Small intestine (tissue), 7 donors: ENCODE data around the gene TERT. TPM values are rescaled to one million over a fixed set of nuclear protein-coding genes. Genes with fewer than 3 reads are reported as not detected.
"Not testable (repeated sequence)": the region's sequence is repeated elsewhere in the genome, so short reads cannot be mapped to it uniquely, and the experiment has no call there.

Source experiments
- DNase-seq, 2 donors: peaks; one replicate each; pipeline versions ENCODE4 v3.0.0 to v3.0.0-alpha.2; 2013
- FAIRE-seq: peaks from 2 replicates; lab custom pipeline; 2012; peaks lifted over from hg19 to GRCh38; lab: Jason Lieb, UNC
- H3K27ac ChIP-seq, 3 donors: one replicate each; pipeline ENCODE4 v1.5.1; 2013; ENCODE audit warnings: low read length in 2 of 3, mild to moderate bottlenecking in 2 of 3, control low read depth in 1 of 3, inconsistent platforms in 1 of 3, low read depth in 1 of 3, moderate library complexity in 1 of 3
- H3K27me3 ChIP-seq, 3 donors: one replicate each; pipeline ENCODE4 v1.6.1; 2013; ENCODE audit warnings: low read length in 3 of 3, inconsistent platforms in 1 of 3; ENCODE audit not compliant: control insufficient read depth in 3 of 3, insufficient read depth in 3 of 3
- H3K36me3 ChIP-seq, 3 donors: one replicate each; pipeline ENCODE4 v1.6.1; 2013; ENCODE audit warnings: low read length in 3 of 3, inconsistent platforms in 1 of 3, low read depth in 1 of 3, mild to moderate bottlenecking in 1 of 3, moderate library complexity in 1 of 3; ENCODE audit not compliant: control insufficient read depth in 3 of 3, insufficient read depth in 2 of 3
- H3K4me1 ChIP-seq, 3 donors: one replicate each; pipeline ENCODE4 v1.6.1; 2013; ENCODE audit warnings: low read length in 2 of 3, inconsistent platforms in 1 of 3, low read depth in 1 of 3, mild to moderate bottlenecking in 1 of 3, moderate library complexity in 1 of 3; ENCODE audit not compliant: control insufficient read depth in 3 of 3, insufficient read depth in 2 of 3
- H3K4me3 ChIP-seq, 3 donors: one replicate each; pipeline ENCODE4 v1.5.1; 2013; ENCODE audit warnings: low read length in 3 of 3, control low read depth in 1 of 3, inconsistent platforms in 1 of 3, low read depth in 1 of 3, mild to moderate bottlenecking in 1 of 3, moderate library complexity in 1 of 3
- H3K9me3 ChIP-seq, 2 donors: one replicate each; pipeline ENCODE4 v1.6.1; 2013; ENCODE audit warnings: low read depth in 1 of 2, low read length in 1 of 2; ENCODE audit not compliant: control insufficient read depth in 2 of 2, insufficient read depth in 1 of 2
- WGBS, 3 donors: extraction: QIAGEN DNeasy Blood & Tissue Kit; methylation state at CpG; one replicate each; pipeline ENCODE4 v1.1.7; 2013; 5-methylcytosine and 5-hydroxymethylcytosine counted together
- polyA plus RNA-seq, 4 donors: library from polyadenylated mRNA; stranded (reverse) in 3 of 4; unstranded in 1 of 4; fragments of 200-250 nt in 3 of 4; fragments of 120-200 nt in 1 of 4; gene quantifications; one replicate each; pipeline versions ENCODE4 v1.2.1 to v1.2.3, GENCODE V29; 2013
- donor health status: healthy with polysubstance abuse.
- donor health status: control.
- donor health status: control.
- donor health status: Bipolar disorder and iron deficiency.
- donor health status: healthy.

Gene TERT
- polyA plus RNA-seq, 4 donors = 0.54 to 4.2 (median 1.4) TPM; not detected in 1

DNA sequence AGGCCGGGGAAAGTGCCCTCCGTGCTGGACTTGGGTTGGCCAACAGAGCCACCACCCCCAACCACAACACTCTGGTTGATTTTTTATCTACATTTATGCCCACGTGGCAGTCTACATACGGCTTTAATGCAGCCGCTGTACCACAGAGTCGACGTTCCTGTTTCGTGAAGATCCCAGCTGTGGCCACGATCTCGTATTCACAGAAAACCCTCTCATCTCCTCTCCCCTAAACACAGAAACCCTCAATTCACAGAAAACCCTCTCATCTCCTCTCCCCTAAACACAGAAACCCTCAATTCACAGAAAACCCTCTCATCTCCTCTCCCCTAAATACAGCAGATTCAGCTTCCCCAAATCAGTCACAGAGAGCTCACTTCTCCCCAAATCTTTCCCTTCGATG, 65.8 kb downstream of the TERT start:
- H3K4me1 ChIP-seq, FAIRE-seq, H3K4me3 ChIP-seq, H3K27ac ChIP-seq, H3K27me3 ChIP-seq, H3K9me3 ChIP-seq, DNase-seq: not testable (repeated sequence)
- H3K36me3 ChIP-seq = peaks cover 0 to 13% (median 0%) of the 10 kb centered on the region in 3 donors
- WGBS, 3 donors = 76 to 86% (median 79%) methylated on average over 11 of the region's 11 CpGs

- WGBS, 3 donors = 64 to 85% (median 83%) methylated on average over 15 of the region's 15 CpGs
- no peak overlapping the region for H3K27ac ChIP-seq
- H3K27me3 ChIP-seq = peaks cover 0 to 4% (median 0%) of the 10 kb centered on the region in 3 donors
- peaks cover 0 to 22% (median 3%) of the 10 kb centered on the region in 3 donors for H3K36me3 ChIP-seq
- FAIRE-seq (no peak), DNase-seq (no peak)
- H3K4me3 ChIP-seq = no peak overlapping the region
- no peaks in the 10 kb centered on the region for H3K4me1 ChIP-seq
- H3K9me3 ChIP-seq = no peaks in the 10 kb centered on the region
Measured at GRCh38 chr5:1228120-1228519, 66.7 kb downstream of the TERT start.

- Histone ChIP-seq H3K4me1 (no peaks in the 10 kb centered on the region), H3K36me3 (peaks cover 0 to 26% (median 5%) of the 10 kb centered on the region in 3 donors), H3K4me3 (no peak overlapping the region), H3K27ac (no peak overlapping the region), H3K27me3 (peaks cover 0 to 4% (median 0%) of the 10 kb centered on the region in 3 donors), H3K9me3 (no peaks in the 10 kb centered on the region)
- 49 to 73% (median 61%) methylated on average over 14 of the region's 14 CpGs for WGBS, 3 donors
- FAIRE-seq (no peak), DNase-seq (no peak)
Measured at GRCh38 chr5:1227667-1228066, 67.2 kb downstream of the TERT start.

- no peak overlapping the region for H3K4me3 ChIP-seq
- no peaks in the 10 kb centered on the region for H3K4me1 ChIP-seq
- H3K9me3 ChIP-seq = no peaks in the 10 kb centered on the region
- H3K27me3 ChIP-seq = peaks cover 0 to 4% (median 0%) of the 10 kb centered on the region in 3 donors
- DNase-seq = no peak
- H3K27ac ChIP-seq = no peak overlapping the region
- no peak for FAIRE-seq
- WGBS, 3 donors = 85 to 93% (median 85%) methylated on average over 22 to 50 of the region's 50 CpGs
- H3K36me3 ChIP-seq = peaks cover 0 to 30% (median 5%) of the 10 kb centered on the region in 3 donors
Measured at GRCh38 chr5:1226839-1227581, 67.9 kb downstream of the TERT start.

GRCh38 chr5:1226231-1226630, 68.6 kb downstream of the TERT start:
- no peak overlapping the region for H3K27ac ChIP-seq
- peaks cover 0 to 37% (median 7%) of the 10 kb centered on the region in 3 donors for H3K36me3 ChIP-seq
- H3K9me3 ChIP-seq = no peaks in the 10 kb centered on the region
- H3K4me1 ChIP-seq = no peaks in the 10 kb centered on the region
- no peak for DNase-seq
- WGBS, 3 donors = 79 to 87% (median 83%) methylated on average over 12 of the region's 12 CpGs
- H3K4me3 ChIP-seq = no peak overlapping the region
- peaks cover 0 to 4% (median 0%) of the 10 kb centered on the region in 3 donors for H3K27me3 ChIP-seq
- no peak for FAIRE-seq

- peaks cover 0 to 4% (median 0%) of the 10 kb centered on the region in 3 donors for H3K27me3 ChIP-seq
- H3K36me3 ChIP-seq = peaks cover 0 to 49% (median 9%) of the 10 kb centered on the region in 3 donors
- no peaks in the 10 kb centered on the region for H3K9me3 ChIP-seq
- no peak within 1 kb of the TSS for H3K4me3 ChIP-seq
- WGBS, 3 donors = 70 to 78% (median 76%) methylated on average over 11 of the region's 11 CpGs
- FAIRE-seq (no peak), DNase-seq (no peak)
- H3K4me1 ChIP-seq = no peaks in the 10 kb centered on the region
- H3K27ac ChIP-seq = no peak within 1 kb of the TSS
Measured at GRCh38 chr5:1225081-1225480, 69.8 kb downstream of the TERT start, which contains the start of gene SLC6A18. SLC6A18 (plus strand) TSS chr5:1225381; CDS start chr5:1225478, 97 bp downstream.

DNA sequence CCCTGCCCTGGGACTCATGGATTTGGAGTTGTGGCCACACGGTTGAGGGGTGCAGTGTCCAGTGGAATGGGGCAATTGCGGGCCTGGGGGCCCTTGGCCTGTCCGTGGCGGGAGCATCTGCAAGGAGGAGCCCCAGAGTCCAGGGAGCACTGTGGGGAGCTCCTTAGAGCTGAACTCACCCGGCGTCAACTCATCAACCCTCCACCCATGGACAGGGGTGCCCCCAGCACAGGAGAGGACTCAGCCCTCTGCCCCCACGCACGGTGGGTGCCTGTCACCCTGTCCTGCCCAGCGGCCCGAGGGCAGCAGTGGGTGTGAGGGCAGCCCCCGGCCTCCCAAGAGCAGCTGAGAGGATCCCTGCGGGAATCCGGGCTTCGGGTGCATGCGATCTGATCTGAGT, 70.2 kb downstream of the TERT start:
- no peak overlapping the region for H3K4me3 ChIP-seq
- DNase-seq (no peak), FAIRE-seq (no peak)
- WGBS, 3 donors = 88 to 91% (median 90%) methylated on average over 15 of the region's 15 CpGs
- no peak overlapping the region for H3K27ac ChIP-seq
- no peaks in the 10 kb centered on the region for H3K9me3 ChIP-seq
- H3K36me3 ChIP-seq = peaks cover 0 to 53% (median 9%) of the 10 kb centered on the region in 3 donors
- peaks cover 0 to 2% (median 0%) of the 10 kb centered on the region in 3 donors for H3K27me3 ChIP-seq
- H3K4me1 ChIP-seq = no peaks in the 10 kb centered on the region

DNA sequence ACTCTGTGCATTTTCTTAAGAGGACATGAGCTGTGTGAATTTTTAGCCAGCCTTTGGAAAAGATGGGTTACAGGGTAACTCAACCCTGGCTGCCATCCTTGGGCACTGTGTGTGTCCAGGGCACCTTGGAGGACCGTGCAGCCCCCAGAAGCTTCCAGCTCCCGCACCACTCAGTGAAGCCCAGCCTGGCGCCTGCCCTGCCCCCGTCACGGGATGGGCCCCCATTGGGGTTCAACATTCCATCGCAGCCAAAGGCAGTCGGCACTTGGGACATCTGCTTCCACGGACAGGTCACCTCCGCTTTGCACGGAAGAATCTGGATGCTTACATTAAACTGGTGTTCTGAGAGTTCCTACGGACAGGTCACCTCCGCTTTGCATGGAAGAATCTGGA, 71.6 kb downstream of the TERT start:
- no peaks in the 10 kb centered on the region for H3K4me1 ChIP-seq
- no peak overlapping the region for H3K27ac ChIP-seq
- no peaks in the 10 kb centered on the region for H3K9me3 ChIP-seq
- DNase-seq (no peak), FAIRE-seq (no peak)
- H3K27me3 ChIP-seq = no peaks in the 10 kb centered on the region
- H3K4me3 ChIP-seq = no peak overlapping the region
- 84 to 89% (median 89%) methylated on average over 12 of the region's 12 CpGs for WGBS, 3 donors
- H3K36me3 ChIP-seq = peaks cover 0 to 67% (median 15%) of the 10 kb centered on the region in 3 donors
